GM12864 (cell line): ENCODE results near the gene PEX10.

Experiments used
- DNase-seq: peaks from one replicate; pipeline ENCODE4 v3.0.0-alpha.2; 2011; ENCODE audit warnings: low read depth
- H3K4me3 ChIP-seq: 2 replicates; pipeline ENCODE4 v1.5.1; 2011; ENCODE audit warnings: mild to moderate bottlenecking, low read depth, low read length, control low read depth
- TF ChIP-seq, protein P1 (sequence below): IDR thresholded peaks from 2 replicates; pipeline ENCODE4 v1.5.1; 2011; ENCODE audit warnings: low read depth, mild to moderate bottlenecking, moderate library complexity, low read length, control low read depth, inconsistent platforms; ENCODE audit errors: missing control alignments

PEX10 gene

DNA sequence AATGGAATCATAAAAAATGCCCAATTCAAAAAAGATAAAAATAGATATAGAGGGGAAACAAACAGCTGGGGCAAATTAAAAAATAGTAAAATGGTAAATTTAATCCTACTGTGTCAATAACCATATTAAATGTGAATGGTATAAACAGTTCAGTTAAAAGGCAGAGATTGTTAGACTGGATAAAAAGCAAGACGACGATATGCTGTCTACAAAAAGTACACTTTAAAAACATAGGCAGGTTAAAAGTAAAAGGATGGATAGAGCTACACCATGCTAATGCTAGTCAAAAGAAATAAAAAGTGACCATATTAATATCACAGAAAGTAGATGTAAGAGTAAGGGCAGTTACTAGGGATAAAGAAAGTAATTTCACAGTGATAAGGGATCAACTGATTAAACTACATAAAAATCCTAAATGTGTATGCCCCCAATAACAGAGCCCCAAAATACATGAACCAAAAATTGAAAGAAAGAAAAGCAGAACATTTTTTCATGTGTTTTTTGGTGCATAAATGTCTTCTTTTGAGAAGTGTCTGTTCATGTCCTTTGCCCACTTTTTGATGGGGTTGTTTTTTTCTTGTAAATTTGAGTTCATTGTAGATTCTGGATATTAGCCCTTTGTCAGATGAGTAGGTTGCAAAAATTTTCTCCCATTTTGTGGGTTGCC, 48.4 kb downstream of the PEX10 start:
- DNase-seq, result no peak
- TF ChIP-seq, protein P1, sequence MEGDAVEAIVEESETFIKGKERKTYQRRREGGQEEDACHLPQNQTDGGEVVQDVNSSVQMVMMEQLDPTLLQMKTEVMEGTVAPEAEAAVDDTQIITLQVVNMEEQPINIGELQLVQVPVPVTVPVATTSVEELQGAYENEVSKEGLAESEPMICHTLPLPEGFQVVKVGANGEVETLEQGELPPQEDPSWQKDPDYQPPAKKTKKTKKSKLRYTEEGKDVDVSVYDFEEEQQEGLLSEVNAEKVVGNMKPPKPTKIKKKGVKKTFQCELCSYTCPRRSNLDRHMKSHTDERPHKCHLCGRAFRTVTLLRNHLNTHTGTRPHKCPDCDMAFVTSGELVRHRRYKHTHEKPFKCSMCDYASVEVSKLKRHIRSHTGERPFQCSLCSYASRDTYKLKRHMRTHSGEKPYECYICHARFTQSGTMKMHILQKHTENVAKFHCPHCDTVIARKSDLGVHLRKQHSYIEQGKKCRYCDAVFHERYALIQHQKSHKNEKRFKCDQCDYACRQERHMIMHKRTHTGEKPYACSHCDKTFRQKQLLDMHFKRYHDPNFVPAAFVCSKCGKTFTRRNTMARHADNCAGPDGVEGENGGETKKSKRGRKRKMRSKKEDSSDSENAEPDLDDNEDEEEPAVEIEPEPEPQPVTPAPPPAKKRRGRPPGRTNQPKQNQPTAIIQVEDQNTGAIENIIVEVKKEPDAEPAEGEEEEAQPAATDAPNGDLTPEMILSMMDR, result no peak
- no peak overlapping the region for H3K4me3 ChIP-seq

DNA sequence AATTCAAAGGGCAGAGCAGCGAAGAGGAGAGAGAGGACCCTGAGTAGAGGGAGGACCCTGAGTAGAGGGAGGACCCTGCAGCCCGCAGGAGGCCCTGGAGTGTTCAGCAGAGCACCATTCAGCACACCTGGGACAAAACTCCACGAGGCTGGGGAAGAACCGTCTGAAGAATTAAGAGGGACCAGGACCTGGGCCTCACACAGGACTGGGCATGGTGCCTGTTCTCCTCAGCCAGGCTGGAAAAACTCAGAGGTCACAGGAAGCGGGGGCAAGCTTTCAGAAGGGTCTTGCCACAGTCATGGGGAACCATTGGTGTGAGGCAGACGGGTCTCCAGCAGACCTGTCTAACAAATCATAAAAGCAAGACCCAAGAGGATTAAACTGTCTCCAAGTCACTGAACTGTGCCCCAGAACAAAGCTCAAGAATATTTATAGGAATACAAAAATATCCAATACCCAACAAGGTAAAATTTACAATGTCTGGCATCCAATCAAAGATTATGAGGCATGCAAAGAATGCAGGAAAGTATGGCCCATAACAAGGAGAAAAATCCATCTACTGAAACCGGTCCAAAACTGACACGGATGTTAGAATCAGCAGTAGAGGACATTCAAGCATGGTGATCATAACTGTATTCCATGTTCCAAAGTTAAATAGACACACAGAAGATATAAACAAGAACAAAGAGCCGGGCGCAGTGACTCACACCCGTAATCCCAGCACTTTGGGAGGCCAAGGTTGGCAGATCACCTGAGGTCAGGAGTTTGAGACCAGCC, 51.6 kb downstream of the PEX10 start:
- no peak for DNase-seq
- TF ChIP-seq, protein P1, result no peak
- no peak overlapping the region for H3K4me3 ChIP-seq

DNA sequence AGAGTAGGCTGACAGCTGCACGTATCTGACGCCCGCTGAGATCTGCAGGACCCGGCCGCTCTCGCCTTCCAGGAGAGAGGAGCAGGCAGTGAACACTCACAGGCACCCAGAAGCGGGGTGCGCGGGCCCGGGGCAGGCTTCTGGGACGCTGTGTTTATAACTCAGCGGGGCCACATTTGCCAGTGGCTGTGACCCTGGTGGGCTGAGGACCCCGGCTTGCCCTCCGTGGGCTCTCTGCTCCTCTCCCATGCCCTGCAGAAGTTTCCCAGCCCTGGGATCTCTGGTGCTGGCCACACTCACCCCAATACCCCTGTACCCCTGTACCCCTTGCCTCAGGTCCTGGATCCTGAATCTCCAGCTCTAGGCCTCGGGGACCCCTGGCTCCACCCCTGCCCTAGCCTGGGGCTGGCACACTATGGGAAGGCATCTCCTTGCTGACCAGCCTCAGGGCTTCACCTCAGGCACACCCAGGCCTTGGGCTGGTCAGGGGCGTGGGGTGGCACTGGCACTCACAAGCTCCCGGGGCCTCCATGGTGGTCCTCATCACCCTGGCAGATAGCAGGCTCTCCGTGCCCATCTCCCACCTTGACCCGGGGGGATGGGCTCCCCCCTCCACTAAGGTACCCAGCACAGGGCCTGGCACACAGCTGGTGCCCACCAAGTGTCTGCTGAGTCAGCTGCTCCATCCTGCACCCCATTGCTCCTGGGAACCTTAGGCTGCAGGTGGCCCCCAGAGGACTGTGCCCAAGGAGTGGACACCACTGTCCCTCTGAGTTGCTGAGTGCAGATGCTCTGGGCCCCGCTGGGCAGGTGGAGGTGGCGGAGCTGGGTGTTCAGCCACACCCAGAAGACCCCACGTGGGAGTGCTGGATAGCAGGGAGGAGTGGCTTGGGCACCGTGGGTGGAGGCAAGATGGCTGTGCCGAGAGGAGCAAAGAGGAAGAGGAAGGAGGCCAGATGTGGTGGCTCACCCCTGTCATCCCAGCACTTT, 53.4 kb downstream of the PEX10 start:
- TF ChIP-seq, protein P1, result no peak
- no peak overlapping the region for H3K4me3 ChIP-seq
- DNase-seq, result no peak

DNA sequence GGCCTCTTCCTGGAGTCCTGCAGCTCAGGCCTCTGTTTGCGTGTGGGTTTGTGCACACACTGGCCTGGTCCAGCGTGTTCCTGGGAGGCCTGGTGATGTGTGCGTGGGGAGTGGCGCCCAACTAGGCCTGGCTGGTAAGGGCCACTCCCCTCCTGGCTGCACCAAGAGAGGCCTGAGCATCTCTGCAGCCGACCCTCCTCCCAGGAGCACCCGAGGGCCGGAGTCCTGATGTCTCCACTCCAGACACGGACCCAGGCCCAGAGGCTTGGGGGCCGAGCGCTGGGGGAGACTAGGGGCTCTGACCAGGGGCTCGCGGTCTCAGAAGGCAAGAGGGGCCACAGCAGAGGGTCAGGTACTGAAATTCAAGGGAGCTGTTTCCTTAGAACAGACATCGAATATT, 54.3 kb downstream of the PEX10 start:
- H3K4me3 ChIP-seq, result no peak overlapping the region
- DNase-seq, result no peak
- TF ChIP-seq, protein P1, result no peak

DNA sequence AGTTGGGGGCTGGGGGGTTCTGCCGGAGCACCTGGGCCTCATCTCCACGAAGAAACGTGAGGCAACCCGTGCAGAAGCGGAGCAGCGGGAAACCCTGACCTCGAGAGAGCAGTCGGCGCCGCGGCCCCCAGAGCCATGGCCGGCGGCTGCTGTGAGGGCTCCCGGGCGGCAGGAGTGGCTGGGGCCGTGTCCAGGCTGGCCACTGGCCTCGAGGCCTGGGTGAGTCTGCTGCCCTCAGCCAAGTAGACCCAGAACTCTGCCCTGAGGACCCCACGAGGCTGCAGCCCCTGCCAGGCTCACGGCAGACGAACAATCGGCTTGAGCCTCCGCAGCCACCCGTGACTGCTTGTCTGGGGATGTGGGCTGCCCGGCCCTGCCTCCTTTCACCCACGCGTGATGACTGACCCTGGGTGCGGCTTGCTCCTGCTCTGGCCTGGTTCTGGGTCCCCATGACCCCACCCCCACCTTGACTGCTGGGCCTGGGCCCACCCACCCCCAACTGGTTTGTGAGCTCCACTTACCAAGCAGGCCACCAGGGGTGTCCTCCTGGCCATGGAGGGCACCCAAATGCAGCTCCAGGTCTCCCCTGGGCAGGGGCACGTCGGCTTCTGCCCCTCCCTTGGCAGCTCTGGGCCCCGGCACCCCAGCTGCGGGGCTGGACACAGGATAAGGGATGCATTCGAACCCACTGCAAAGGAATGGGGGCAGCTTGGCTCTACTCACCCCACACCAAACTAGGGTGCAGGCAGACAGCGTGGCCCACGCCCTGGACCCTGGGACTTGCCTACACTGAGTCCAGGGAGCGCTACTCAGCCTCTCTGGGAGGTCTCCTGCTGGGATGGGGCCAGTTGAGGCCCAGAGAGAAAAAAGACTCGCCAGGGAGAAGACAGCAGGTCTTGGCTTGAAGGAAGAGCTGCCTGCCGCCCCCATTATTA, 55.2 kb downstream of the PEX10 start:
- no peak overlapping the region for H3K4me3 ChIP-seq
- TF ChIP-seq, protein P1, result no peak

DNA sequence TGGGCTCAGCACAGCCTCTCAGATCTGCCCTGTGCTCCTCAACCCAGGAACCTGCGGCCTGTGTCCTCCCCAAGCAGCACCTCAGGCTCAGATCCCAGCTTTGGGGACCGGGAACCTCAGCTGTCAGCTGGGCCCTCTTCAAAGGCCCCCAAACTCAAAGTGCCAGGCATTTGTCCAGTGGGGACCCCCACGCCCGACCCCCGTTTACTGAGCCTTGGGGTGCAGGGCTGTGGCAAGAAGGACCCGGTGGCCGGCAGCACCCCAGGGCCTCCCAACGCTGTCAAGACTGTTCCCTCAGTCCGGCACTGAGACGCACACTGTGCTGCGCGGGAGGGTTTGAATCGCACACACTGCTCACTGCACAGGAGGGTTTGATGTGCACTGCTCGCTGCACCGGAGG, 56.0 kb downstream of the PEX10 start:
- no peak overlapping the region for H3K4me3 ChIP-seq
- no peak for DNase-seq
- TF ChIP-seq, protein P1, result no peak

More for the DNA sequence above, 55.2 kb downstream of the PEX10 start:
- DNase-seq, result no peak
